GM12878 (cell line): Measurements from ENCODE around the gene SIDT1. TPM values are rescaled to one million over a fixed set of nuclear protein-coding genes. Genes with fewer than 3 reads are reported as not detected.
"Not testable (repeated sequence)": the region's sequence is repeated elsewhere in the genome, so short reads cannot be mapped to it uniquely, and the experiment has no call there.

ENCODE experiments used
- ATAC-seq: fragments of 200-7000 bp; cut with Tn5 transposase; 3 replicates; pipeline ENCODE4 v1.9.1; 2020; ENCODE audit warnings: mild to moderate bottlenecking, moderate library complexity
- BruUV-seq: library from RNA; stranded (reverse); fragments of 400-500 nt; replicated peaks from 2 replicates; lab custom pipeline; 2021; lab: Mats Ljungman, UMichigan
- CTCF ChIA-PET: fragments of 300-600 bp; sonication (Branson Sonifier 250); formaldehyde crosslinking; extraction: SDS; loops from one replicate; lab custom pipeline; 2021; ENCODE audit warnings: inconsistent platforms; lab: Yijun Ruan, JAX
- POLR2A ChIA-PET: fragments of 350-600 bp; formaldehyde crosslinking; extraction: SDS; loops from one replicate; lab custom pipeline; 2021; ENCODE audit warnings: inconsistent platforms; lab: Charles Lee
- RAD21 ChIA-PET: fragments of 300-600 bp; sonication (Branson Sonifier 250); formaldehyde crosslinking; loops from one replicate; lab custom pipeline; 2023; ENCODE audit warnings: antibody characterized with exemption; ENCODE audit not compliant: unreplicated experiment; lab: Charles Lee
- SMC1A ChIA-PET: fragments of 300-600 bp; sonication (Branson Sonifier 250); formaldehyde crosslinking; loops from one replicate; lab custom pipeline; 2023; ENCODE audit not compliant: unreplicated experiment, uncharacterized antibody; lab: Charles Lee
- DNase-seq: peaks from one replicate; pipeline ENCODE4 v3.0.0-alpha.2; 2011; ENCODE audit warnings: low read depth, low spot score
- FAIRE-seq: peaks from 3 replicates; lab custom pipeline; 2011; peaks lifted over from hg19 to GRCh38; lab: Jason Lieb, UNC
- H2AFZ ChIP-seq: 2 replicates; pipeline ENCODE4 v1.6.0; 2011; ENCODE audit warnings: low read depth, low read length, control low read depth; ENCODE audit not compliant: control insufficient read depth
- H3K27ac ChIP-seq: 2 replicates; pipeline ENCODE4 v1.5.1; 2011; ENCODE audit warnings: control low read depth; ENCODE audit not compliant: control insufficient read depth, insufficient read depth
- H3K27me3 ChIP-seq, 2 experiments: replicated peaks in 1 of 2; 2 replicates each; pipeline versions ENCODE4 v1.6.0 to v1.6.1; 2011; ENCODE audit warnings: low read length in 1 of 2; ENCODE audit not compliant: control insufficient read depth in 2 of 2, insufficient read depth in 2 of 2
- H3K36me3 ChIP-seq, 2 experiments: 2 replicates each; pipeline ENCODE4 v1.5.1; 2011; ENCODE audit warnings: low read length in 1 of 2; ENCODE audit not compliant: control insufficient read depth in 2 of 2, insufficient read depth in 2 of 2
- H3K4me1 ChIP-seq: 2 replicates; pipeline ENCODE4 v1.6.1; 2011; ENCODE audit warnings: mild to moderate bottlenecking, low read length, moderate library complexity, mixed read lengths; ENCODE audit not compliant: control insufficient read depth, insufficient read depth
- H3K4me2 ChIP-seq: 2 replicates; pipeline ENCODE4 v1.6.0; 2011; ENCODE audit warnings: control low read depth; ENCODE audit not compliant: control insufficient read depth, insufficient read depth
- H3K4me3 ChIP-seq: fragments of 200-600 bp; sonication (generic); 2 replicates; pipeline ENCODE4 v1.5.1; 2016
- H3K79me2 ChIP-seq: 2 replicates; pipeline ENCODE4 v1.6.0; 2011; ENCODE audit warnings: low read length; ENCODE audit not compliant: control insufficient read depth, insufficient read depth
- H3K9ac ChIP-seq: 2 replicates; pipeline ENCODE4 v1.8.0; 2011; ENCODE audit warnings: low read length, control low read depth, mixed read lengths; ENCODE audit not compliant: control insufficient read depth, insufficient read depth
- H3K9me3 ChIP-seq: replicated peaks from 3 replicates; pipeline ENCODE4 v1.5.1; 2011; ENCODE audit warnings: mild to moderate bottlenecking, low read length; ENCODE audit not compliant: control insufficient read depth, insufficient read depth
- H4K20me1 ChIP-seq: 2 replicates; pipeline ENCODE4 v1.6.0; 2011; ENCODE audit not compliant: control insufficient read depth, insufficient read depth
- ASH2L ChIP-seq: fragments of 300-600, 200-600 bp; sonication (generic); IDR thresholded peaks from 2 replicates; pipeline ENCODE4 v1.6.1; 2017; ENCODE audit warnings: low read depth, mild to moderate bottlenecking, borderline replicate concordance
- BACH1 ChIP-seq: fragments of 450-650 bp; IDR thresholded peaks from 2 replicates; pipeline ENCODE4 v1.6.1; 2017; ENCODE audit warnings: mild to moderate bottlenecking, borderline replicate concordance
- BCL11A ChIP-seq: IDR thresholded peaks from 2 replicates; pipeline ENCODE4 v1.6.1; 2011; ENCODE audit warnings: low read depth, low read length
- BRCA1 ChIP-seq: IDR thresholded peaks from 2 replicates; pipeline ENCODE4 v1.6.1; 2011; ENCODE audit warnings: low read depth, low read length, improper control_type of control experiment
- ELK1 ChIP-seq: IDR thresholded peaks from 2 replicates; pipeline ENCODE4 v1.6.1; 2012; ENCODE audit warnings: low read depth, low read length, improper control_type of control experiment
- EP300 ChIP-seq, 2 experiments: fragments of 150-350 bp in 1 of 2; IDR thresholded peaks; 2 replicates each; pipeline ENCODE4 v1.6.1; 2011 to 2012; ENCODE audit warnings: low read depth in 2 of 2, low read length in 2 of 2, borderline replicate concordance in 1 of 2, improper control_type of control experiment in 1 of 2, inconsistent platforms in 1 of 2; ENCODE audit not compliant: control insufficient read depth in 1 of 2
- IKZF1 ChIP-seq: fragments of 450-650 bp; conservative IDR thresholded peaks from 2 replicates; pipeline ENCODE4 v1.6.1; 2017; ENCODE audit warnings: antibody characterized with exemption, mild to moderate bottlenecking
- KDM1A ChIP-seq: fragments of 200-600 bp; sonication (generic); IDR thresholded peaks from 2 replicates; pipeline ENCODE4 v1.6.1; 2016; ENCODE audit warnings: borderline replicate concordance
- MYB ChIP-seq: fragments of 150-350 bp; IDR thresholded peaks from 2 replicates; pipeline ENCODE4 v1.6.1; 2014; ENCODE audit warnings: mild to moderate bottlenecking, low read depth, low read length, borderline replicate concordance
- RBBP5 ChIP-seq: fragments of 200-600 bp; sonication (generic); conservative IDR thresholded peaks from 2 replicates; pipeline ENCODE4 v1.6.1; 2016
- ZNF592 ChIP-seq: fragments of 450-650 bp; IDR thresholded peaks from 2 replicates; pipeline ENCODE4 v1.6.1; 2017; ENCODE audit warnings: mild to moderate bottlenecking, moderate library complexity
- WGBS: methylation state at CpG from one replicate; pipeline ENCODE4 v1.1.6; 2016; ENCODE audit warnings: low lambda C conversion rate; ENCODE audit not compliant: insufficient replicate concordance, insufficient coverage; ENCODE audit errors: missing lambda C conversion rate; 5-methylcytosine and 5-hydroxymethylcytosine counted together
- in situ Hi-C: fragments of 300-500 bp; cut with MboI; formaldehyde crosslinking; loops from 9 replicates; pipeline ENCODE4 v1.14.3; 2018; ENCODE audit warnings: mixed read lengths
- intact Hi-C: fragments of 100-400 bp; cut with micrococcal nuclease; formaldehyde crosslinking; loops from one replicate; pipeline ENCODE4 v1.14.2; 2022; ENCODE audit not compliant: unreplicated experiment
- polyA plus RNA-seq, 11 experiments: library from polyadenylated mRNA; depleted of rRNA in 4 of 11; unstranded in 6 of 11; stranded (reverse) in 5 of 11; fragments of >200 nt; fragmentation: Nextera tagmentation in 4 of 11; fragmentation: Illumina TruSeq in 1 of 11; extraction: Ambion mirVana in 4 of 11; extraction: Trizol in 1 of 11; gene quantifications; 1 replicate in 1 of 11; 2 replicates in 10 of 11; pipeline versions ENCODE4 v1.2.1 to v1.2.3, GENCODE V29; 2011 to 2016; ENCODE audit warnings: inconsistent platforms in 2 of 11, missing spikeins in 2 of 11, low read depth in 1 of 11
- total RNA-seq, 4 experiments: library from RNA; depleted of rRNA in 3 of 4; stranded (reverse); fragments of >200 nt in 3 of 4; fragmentation: Illumina TruSeq in 1 of 4; extraction: Trizol in 1 of 4; gene quantifications; 2 replicates each; pipeline versions ENCODE4 v1.2.1 to v1.2.3, GENCODE V29; 2013 to 2021

The SIDT1 gene
- total and polyA plus RNA-seq, 10 of the 15 experiments (the other 5 are each of a cell fraction or from before 2014, with no cell fraction given) = 3.0 to 45.0 (median 26.6) TPM

- no peak for TF ChIP-seq BRCA1
- no peak for TF ChIP-seq KDM1A
- no peak for TF ChIP-seq BACH1
- no peak for TF ChIP-seq ASH2L
- no peak for TF ChIP-seq IKZF1
- TF ChIP-seq ELK1 = no peak
- TF ChIP-seq MYB = no peak
- no peak for TF ChIP-seq ZNF592
- TF ChIP-seq BCL11A = no peak
- TF ChIP-seq RBBP5 = no peak
- TF ChIP-seq EP300 (IDR thresholded peaks at IDR 0.05; ENCODE audit: borderline replicate concordance in 1 of 2, control insufficient read depth in 1 of 2, low read depth in 2 of 2, low read length in 2 of 2) = no peak
- intact Hi-C loops = no loop called here
- no peaks in the 10 kb centered on the region for H3K9me3 ChIP-seq
- peaks cover 8% of the 10 kb centered on the region for H3K4me1 ChIP-seq
- no peak for DNase-seq
- H3K36me3 ChIP-seq = peaks cover 3 to 6% of the 10 kb centered on the region in 2 experiments; a peak in 3 of 4 replicates
- ChIA-PET RAD21 (interaction anchor here (0.6 kb wide), 1 partner anchor 348 kb away, joined by 3 read pairs; no protein-coding TSS in a partner anchor), SMC1A (interaction anchor here (0.7 to 1.2 kb wide), 2 partner anchors 42 to 569 kb away, joined by 3 read pairs; no protein-coding TSS in a partner anchor), POLR2A (no interaction called here), CTCF (interaction anchor here (0.6 kb wide), 1 partner anchor 141 kb away, joined by 3 read pairs; no protein-coding TSS in a partner anchor)
- H2AFZ ChIP-seq = no peak overlapping the region
- no peak for ATAC-seq
- no peak for FAIRE-seq
- H3K79me2 ChIP-seq = no peaks in the 10 kb centered on the region
- no peak overlapping the region for H3K9ac ChIP-seq
- no peak overlapping the region for H3K4me3 ChIP-seq
- H3K27ac ChIP-seq = no peak overlapping the region
- in situ Hi-C loops = no loop called here
- H3K27me3 ChIP-seq = no peaks in the 10 kb centered on the region
- BruUV-seq = no TSS peak
- no peaks in the 10 kb centered on the region for H4K20me1 ChIP-seq
- 95% methylated on average over 8 of the region's 8 CpGs for WGBS
- H3K4me2 ChIP-seq = no peak overlapping the region
Measured at GRCh38 chr3:113634782-113635474, 102.6 kb downstream of the SIDT1 start.

DNA sequence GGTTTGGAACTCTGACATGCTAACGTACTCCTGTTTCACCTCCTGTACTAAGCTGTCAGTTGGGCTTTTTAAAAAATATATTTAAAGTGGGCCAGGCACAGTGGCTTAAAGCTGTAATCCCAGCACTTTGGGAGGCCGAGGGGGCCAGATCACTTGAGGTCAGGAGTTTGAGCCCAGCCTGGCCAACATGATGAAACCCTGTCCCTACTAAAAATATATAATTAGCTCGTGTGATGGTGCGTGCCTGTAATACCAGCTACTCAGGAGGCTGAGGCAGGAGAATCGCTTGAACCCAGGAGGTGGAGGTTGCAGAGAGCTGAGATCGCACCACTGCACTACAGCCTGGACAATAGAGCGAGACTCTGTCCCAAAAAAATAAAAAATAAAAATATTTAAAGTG is 103.7 kb downstream of the SIDT1 start:
- BruUV-seq, RAD21 ChIA-PET, ATAC-seq, POLR2A ChIA-PET, H2AFZ ChIP-seq, H3K4me2 ChIP-seq, FAIRE-seq, SMC1A ChIA-PET, in situ Hi-C loops, H4K20me1 ChIP-seq, H3K9ac ChIP-seq, H3K27ac ChIP-seq, H3K4me1 ChIP-seq, H3K4me3 ChIP-seq, DNase-seq, H3K36me3 ChIP-seq, H3K9me3 ChIP-seq, intact Hi-C loops, H3K27me3 ChIP-seq, H3K79me2 ChIP-seq: not testable (repeated sequence)
- CTCF ChIA-PET = interaction anchor here (1.3 to 1.5 kb wide), 2 partner anchors 58 to 142 kb away, joined by 4 to 7 read pairs; no protein-coding TSS in a partner anchor
- WGBS = 91% methylated on average over 7 of the region's 7 CpGs
